HG03159 (cell line): ENCODE results near the gene ASTN2.

Experiments used
- ATAC-seq: cut with Tn5 transposase; IDR thresholded peaks from one replicate; pipeline ENCODE4 v1.9.1; 2021; ENCODE audit warnings: mild to moderate bottlenecking, moderate library complexity; ENCODE audit not compliant: unreplicated experiment

The ASTN2 gene

DNA sequence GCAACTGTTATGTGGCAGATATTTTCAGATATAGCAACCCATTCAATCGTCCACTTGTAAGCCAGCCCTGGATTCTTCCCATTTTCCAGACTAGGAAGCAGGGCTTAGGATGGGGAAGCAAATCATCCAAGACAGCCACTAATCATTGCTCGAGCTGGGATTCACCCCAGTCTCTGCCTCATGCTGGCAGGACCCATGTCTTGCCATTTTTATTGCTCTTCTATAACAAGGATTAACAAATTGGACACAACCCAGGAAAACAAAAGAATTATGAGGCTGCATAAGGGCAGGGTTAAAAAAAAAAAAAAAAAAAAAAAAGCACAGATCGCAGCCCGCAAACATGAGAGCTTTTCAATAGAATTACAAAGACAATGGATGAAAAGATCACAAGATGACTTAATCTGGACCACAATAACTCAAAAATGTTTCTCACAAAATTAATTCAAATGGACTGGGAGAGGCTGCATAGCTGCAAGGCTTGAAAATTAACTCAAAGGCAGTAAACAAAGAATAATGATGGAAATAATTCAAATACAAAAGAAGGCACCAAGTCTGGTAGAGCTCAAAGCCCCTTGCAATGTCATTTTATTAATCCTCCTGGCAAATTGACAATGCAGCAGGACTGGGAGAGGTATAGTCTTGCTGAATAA, 40.7 kb downstream of the ASTN2 start:
- ATAC-seq = no peak

GRCh38 chr9:117368684-117369230, 46.1 kb downstream of the ASTN2 start:
- no peak for ATAC-seq

DNA sequence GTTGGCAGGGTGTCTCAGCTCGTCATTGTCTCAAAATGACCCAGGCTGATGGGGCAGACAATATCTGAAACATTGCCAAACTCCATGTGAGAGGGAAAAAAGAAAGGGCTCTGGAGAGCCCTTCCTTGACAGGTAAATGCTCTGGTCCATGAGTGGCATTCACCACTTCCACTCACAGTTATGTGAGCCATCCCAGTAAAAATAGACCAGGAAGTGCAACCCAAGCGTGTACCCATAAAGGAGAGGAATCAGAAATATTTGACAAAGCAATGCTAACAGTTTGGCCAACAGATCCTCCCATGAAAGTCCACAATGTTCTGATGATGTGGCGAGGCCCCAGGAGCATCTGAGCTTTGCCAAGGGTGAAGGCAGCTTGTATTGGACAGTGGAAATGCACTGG, 49.4 kb downstream of the ASTN2 start:
- ATAC-seq = no peak

DNA sequence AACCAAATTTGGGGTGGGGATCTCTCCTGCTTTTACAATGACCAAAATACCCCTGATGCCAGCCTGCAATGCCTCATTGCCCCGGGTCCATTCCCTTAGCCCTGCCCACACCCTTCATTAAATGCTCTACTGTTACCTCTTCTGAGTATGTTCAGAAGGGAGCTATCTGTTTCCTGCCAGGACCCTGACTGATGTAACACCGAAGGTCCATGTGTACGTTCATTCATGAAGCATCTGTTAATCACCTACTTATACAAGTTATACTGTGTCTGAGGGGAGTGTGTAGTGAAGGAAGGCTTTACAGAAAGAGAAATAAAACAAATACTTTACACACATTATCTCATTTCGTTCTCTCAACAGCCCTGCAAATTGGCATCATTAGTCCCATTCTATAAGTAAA, 51.9 kb downstream of the ASTN2 start:
- no peak for ATAC-seq

DNA sequence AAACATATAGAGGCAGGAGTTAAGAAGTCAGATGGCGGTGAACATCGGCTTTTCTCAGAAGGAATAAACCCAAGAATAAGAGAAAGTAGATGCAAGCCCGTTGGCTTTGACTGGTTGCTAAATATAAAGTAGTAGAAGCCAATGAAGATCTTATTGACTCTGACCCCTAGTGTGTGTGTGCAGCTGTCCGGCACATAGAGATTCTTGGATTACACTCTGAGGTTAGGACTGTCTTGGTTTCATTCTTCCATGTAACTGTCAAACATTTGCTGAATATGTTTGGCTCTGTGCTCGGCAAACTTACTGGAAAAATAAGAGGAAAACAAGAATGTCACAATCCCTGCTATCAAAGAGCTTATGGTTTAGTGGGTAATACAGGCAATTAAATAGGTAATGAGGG, 54.9 kb downstream of the ASTN2 start:
- ATAC-seq = no peak

DNA sequence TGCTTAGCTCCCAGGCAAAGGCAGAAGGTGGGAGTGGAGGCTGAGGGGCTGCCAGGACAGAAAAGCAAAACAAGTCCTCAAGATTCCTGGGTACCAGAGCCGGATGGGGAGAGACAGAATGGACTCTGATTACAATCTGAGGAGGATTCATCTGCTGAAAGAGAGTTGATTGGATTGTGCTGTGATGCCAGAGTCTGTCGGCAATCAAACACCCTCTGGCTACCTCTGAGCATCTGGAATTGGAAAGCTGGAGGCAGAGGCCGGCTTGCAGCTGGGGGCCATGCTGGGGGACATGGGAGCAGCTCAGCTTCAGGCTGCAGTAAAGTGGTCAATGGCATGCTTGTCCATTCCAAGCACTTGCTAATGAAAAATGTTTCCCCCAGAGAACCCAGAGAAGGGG, 59.3 kb downstream of the ASTN2 start:
- ATAC-seq = no peak

GRCh38 chr9:117354997-117355396, 59.9 kb downstream of the ASTN2 start:
- ATAC-seq = no peak

- ATAC-seq = no peak
Measured at GRCh38 chr9:117354244-117354847, 60.5 kb downstream of the ASTN2 start.

- ATAC-seq = no peak
Measured at GRCh38 chr9:117344892-117345660, 69.8 kb downstream of the ASTN2 start.

GRCh38 chr9:117343427-117343826, 71.4 kb downstream of the ASTN2 start:
- no peak for ATAC-seq

- ATAC-seq = no peak
Measured at GRCh38 chr9:117341151-117341550, 73.7 kb downstream of the ASTN2 start.

- no peak for ATAC-seq
Measured at GRCh38 chr9:117340422-117340821, 74.4 kb downstream of the ASTN2 start.

GRCh38 chr9:117335837-117336433, 78.9 kb downstream of the ASTN2 start:
- no peak for ATAC-seq

GRCh38 chr9:117334101-117334500, 80.8 kb downstream of the ASTN2 start:
- ATAC-seq = no peak

DNA sequence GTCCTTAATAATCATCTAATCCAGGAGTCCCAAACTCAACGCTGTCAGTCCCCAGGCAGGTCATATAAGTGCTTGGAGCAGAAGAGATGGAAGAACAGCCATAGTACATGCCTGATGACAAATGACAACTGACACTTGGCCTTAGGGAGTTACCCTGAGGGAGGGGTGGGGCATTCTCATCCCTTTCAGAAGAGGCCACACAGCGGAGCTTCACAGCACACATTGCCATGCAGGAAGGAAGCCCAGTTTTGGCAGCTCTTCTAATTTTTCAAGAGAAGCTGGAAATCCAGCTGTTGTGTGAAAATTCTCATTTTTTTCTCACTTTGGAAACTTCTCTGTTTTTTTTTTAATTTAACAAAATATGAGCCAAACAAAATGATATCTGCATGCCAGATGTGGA, 89.0 kb downstream of the ASTN2 start:
- ATAC-seq = no peak

- no peak for ATAC-seq
Measured at GRCh38 chr9:117325110-117325731, 89.6 kb downstream of the ASTN2 start.

GRCh38 chr9:117323390-117323789, 91.5 kb downstream of the ASTN2 start:
- no peak for ATAC-seq

- no peak for ATAC-seq
Measured at GRCh38 chr9:117317192-117317591, 97.7 kb downstream of the ASTN2 start.

DNA sequence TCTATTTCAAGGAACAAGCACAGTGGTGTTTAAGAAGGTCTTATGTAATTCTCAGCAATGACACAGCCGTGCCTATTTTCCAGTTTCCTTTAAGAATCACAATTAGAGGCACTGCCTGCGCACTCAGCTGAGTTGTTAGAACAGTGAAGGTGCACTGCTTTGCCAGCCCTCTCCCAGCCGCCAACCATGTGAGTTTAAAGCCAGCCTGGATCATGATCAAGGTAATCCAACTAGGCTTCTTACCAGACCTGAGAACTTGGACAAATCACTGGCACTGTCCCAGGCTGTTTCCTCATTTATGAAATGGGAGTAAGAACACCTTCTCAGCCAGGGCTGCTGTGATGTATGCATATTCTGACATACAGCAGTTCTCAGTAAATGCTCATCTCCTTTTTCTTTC, 99.6 kb downstream of the ASTN2 start:
- no peak for ATAC-seq

GRCh38 chr9:117313989-117314388, 100.9 kb downstream of the ASTN2 start:
- ATAC-seq = no peak

DNA sequence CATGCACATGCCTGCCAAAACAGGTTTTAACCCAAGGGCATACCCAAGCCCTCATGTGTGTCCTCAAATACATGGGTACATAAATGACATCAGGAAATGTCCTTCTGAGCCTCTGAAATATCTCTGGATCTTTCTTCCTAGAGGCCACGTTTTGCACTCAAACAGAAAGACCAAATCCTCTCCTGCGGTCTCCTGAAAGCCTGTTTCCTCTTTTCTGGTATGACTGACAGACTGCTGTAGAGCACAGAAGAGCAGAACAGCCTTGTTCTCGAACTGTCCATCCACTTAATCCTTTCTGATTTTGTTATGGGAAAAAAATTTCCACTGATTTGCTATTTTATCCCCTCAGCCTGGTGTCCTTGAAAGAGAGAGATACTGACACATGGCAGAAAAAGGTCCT, 107.2 kb downstream of the ASTN2 start:
- no peak for ATAC-seq
